ENCODE measurements around the gene AP3B1. TPM values are rescaled to one million over a fixed set of nuclear protein-coding genes. Genes with fewer than 3 reads are reported as not detected.
A peak's percentile ranks its signal among the peaks of the same experiment; 100 is the strongest.
"Not testable (repeated sequence)": the region's sequence is repeated elsewhere in the genome, so short reads cannot be mapped to it uniquely, and the experiment has no call there.

Gene AP3B1
- total and polyA plus RNA-seq, 2 donors (not counting 3 experiments of a cell fraction or from before 2014, with no cell fraction given) = 31.6 to 46.7 TPM

- TF ChIP-seq FOS (IDR thresholded peaks at IDR 0.05; ENCODE audit: borderline replicate concordance, insufficient read depth, low read length) (peak; percentile 65), JUN (IDR thresholded peaks at IDR 0.05; ENCODE audit: borderline replicate concordance, insufficient read depth, insufficient read length, low read depth) (peak; percentile 23), GATA2 (IDR thresholded peaks at IDR 0.05; ENCODE audit: insufficient read depth, insufficient read length, low read depth, low read length) (peak; percentile 8), POLR2AphosphoS5 (IDR thresholded peaks at IDR 0.05; ENCODE audit: insufficient read depth, low read depth, low read length) (no peak), MAX (IDR thresholded peaks at IDR 0.05; ENCODE audit: insufficient read depth, insufficient read length) (no peak)
- Histone ChIP-seq H3K27me3 (ENCODE audit: control insufficient read depth in 2 of 2, insufficient read depth in 2 of 2, low read length in 2 of 2) (no peaks in the 10 kb centered on the region), H3K9ac (replicated peaks; ENCODE audit: extremely low read depth, insufficient read depth, low read length) (no peak overlapping the region), H3K9me1 (replicated peaks; ENCODE audit: control insufficient read depth, extremely low read depth, insufficient read depth, low read length) (no peaks in the 10 kb centered on the region), H3K27ac (ENCODE audit: insufficient read depth, low read depth, low read length) (no peak overlapping the region), H3K4me1 (ENCODE audit: control insufficient read depth, extremely low read depth, insufficient read depth, low read length) (peaks cover 13% of the 10 kb centered on the region), H4K20me1 (replicated peaks; ENCODE audit: control insufficient read depth, extremely low read depth, insufficient read depth, low read length) (no peaks in the 10 kb centered on the region), H3K79me2 (ENCODE audit: control insufficient read depth, insufficient read depth, low read length) (no peaks in the 10 kb centered on the region), H3K4me2 (ENCODE audit: insufficient read depth, low read length) (peak overlapping the region; percentile 45), H3K9me3 (replicated peaks; ENCODE audit: control insufficient read depth, insufficient read depth, low read length) (no peaks in the 10 kb centered on the region), H3K36me3 (ENCODE audit: control insufficient read depth in 2 of 2, extremely low read depth in 1 of 2, insufficient read depth in 2 of 2, low read length in 2 of 2) (no peaks in the 10 kb centered on the region), H2AFZ (ENCODE audit: low read depth, low read length) (no peak overlapping the region), H3K4me3 (replicated peaks in 1 of 3; ENCODE audit: insufficient read depth in 1 of 3, low read depth in 1 of 3, low read length in 3 of 3) (no peak overlapping the region)
- FAIRE-seq = peak; percentile 83
- peak; percentile 70 for DNase-seq (ENCODE audit: low read depth, low spot score)
- no TSS peak for BruUV-seq (replicated peaks)
- intact Hi-C loops (cut with micrococcal nuclease) = no loop called here
- dilution Hi-C loops (cut with MboI; ENCODE audit: extremely low pct_ligation_motif_present, low sequenced_read_pairs) = no loop called here
- ChIA-PET POLR2A (no interaction called here), CTCF (interaction anchor here (0.7 to 1.5 kb wide), 5 partner anchors 8 to 974 kb away, joined by 3 to 7 read pairs (median 3); no protein-coding TSS in a partner anchor)
Measured at GRCh38 chr5:78050888-78051287, 243.6 kb downstream of the AP3B1 start.

GRCh38 chr5:78046823-78047222 is 247.7 kb downstream of the AP3B1 start:
- H3K4me2 ChIP-seq (ENCODE audit: insufficient read depth, low read length); H3K4me3 ChIP-seq (replicated peaks in 1 of 3; ENCODE audit: insufficient read depth in 1 of 3, low read depth in 1 of 3, low read length in 3 of 3); DNase-seq (ENCODE audit: low read depth, low spot score); POLR2A ChIA-PET; H3K9ac ChIP-seq (replicated peaks; ENCODE audit: extremely low read depth, insufficient read depth, low read length); BruUV-seq (replicated peaks); dilution Hi-C loops (cut with MboI; ENCODE audit: extremely low pct_ligation_motif_present, low sequenced_read_pairs); H3K9me1 ChIP-seq (replicated peaks; ENCODE audit: control insufficient read depth, extremely low read depth, insufficient read depth, low read length); H3K36me3 ChIP-seq (ENCODE audit: control insufficient read depth in 2 of 2, extremely low read depth in 1 of 2, insufficient read depth in 2 of 2, low read length in 2 of 2); FAIRE-seq; H4K20me1 ChIP-seq (replicated peaks; ENCODE audit: control insufficient read depth, extremely low read depth, insufficient read depth, low read length); H3K9me3 ChIP-seq (replicated peaks; ENCODE audit: control insufficient read depth, insufficient read depth, low read length); H2AFZ ChIP-seq (ENCODE audit: low read depth, low read length); intact Hi-C loops (cut with micrococcal nuclease); H3K27me3 ChIP-seq (ENCODE audit: control insufficient read depth in 2 of 2, insufficient read depth in 2 of 2, low read length in 2 of 2); H3K27ac ChIP-seq (ENCODE audit: insufficient read depth, low read depth, low read length); H3K79me2 ChIP-seq (ENCODE audit: control insufficient read depth, insufficient read depth, low read length); CTCF ChIA-PET: not testable (repeated sequence)
- H3K4me1 ChIP-seq (ENCODE audit: control insufficient read depth, extremely low read depth, insufficient read depth, low read length) = peaks cover 13% of the 10 kb centered on the region

Data from endothelial cell of umbilical vein (primary cell).